ENCODE results near the gene KRTAP4-12.

DNA sequence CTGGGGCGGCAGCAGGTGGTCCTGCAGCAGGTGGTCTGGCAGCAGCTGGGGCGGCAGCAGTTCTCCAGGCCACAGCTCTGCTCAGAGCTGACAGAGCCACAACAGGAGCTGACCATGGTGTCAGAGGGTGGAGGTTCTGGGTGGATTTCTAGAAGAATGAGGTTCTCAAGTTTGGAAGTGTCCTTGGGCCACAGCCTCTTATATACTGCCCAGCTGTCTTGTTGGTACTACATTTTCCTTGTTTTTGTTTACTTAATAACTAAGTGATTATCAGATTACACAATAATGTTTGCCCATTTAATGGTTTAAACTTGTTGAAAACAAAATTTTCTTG lies 25.6 kb upstream of the KRTAP4-12 start, which contains the start of gene KRTAP4-5:
- TF ChIP-seq, protein P1, sequence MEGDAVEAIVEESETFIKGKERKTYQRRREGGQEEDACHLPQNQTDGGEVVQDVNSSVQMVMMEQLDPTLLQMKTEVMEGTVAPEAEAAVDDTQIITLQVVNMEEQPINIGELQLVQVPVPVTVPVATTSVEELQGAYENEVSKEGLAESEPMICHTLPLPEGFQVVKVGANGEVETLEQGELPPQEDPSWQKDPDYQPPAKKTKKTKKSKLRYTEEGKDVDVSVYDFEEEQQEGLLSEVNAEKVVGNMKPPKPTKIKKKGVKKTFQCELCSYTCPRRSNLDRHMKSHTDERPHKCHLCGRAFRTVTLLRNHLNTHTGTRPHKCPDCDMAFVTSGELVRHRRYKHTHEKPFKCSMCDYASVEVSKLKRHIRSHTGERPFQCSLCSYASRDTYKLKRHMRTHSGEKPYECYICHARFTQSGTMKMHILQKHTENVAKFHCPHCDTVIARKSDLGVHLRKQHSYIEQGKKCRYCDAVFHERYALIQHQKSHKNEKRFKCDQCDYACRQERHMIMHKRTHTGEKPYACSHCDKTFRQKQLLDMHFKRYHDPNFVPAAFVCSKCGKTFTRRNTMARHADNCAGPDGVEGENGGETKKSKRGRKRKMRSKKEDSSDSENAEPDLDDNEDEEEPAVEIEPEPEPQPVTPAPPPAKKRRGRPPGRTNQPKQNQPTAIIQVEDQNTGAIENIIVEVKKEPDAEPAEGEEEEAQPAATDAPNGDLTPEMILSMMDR (conservative IDR thresholded peaks at IDR 0.05), result no peak
- no peak for TF ChIP-seq ZFX (IDR thresholded peaks at IDR 0.05)
